K562 (cell line): ENCODE results near the gene ANKRD11.

Experiments used
- CUX1 ChIP-seq: fragments of 200-800 bp; sonication (Bioruptor generic); IDR thresholded peaks from 2 replicates; pipeline ENCODE4 v1.6.1; 2016; ENCODE audit warnings: missing genetic modification characterization, missing compliant biosample characterization
- E2F3 ChIP-seq: fragments of 250-450 bp; sonication (Bioruptor Pico); IDR thresholded peaks from 2 replicates; pipeline ENCODE4 v1.4.0; 2020; ENCODE audit warnings: mild to moderate bottlenecking
- MXD1 ChIP-seq: fragments of 250-450 bp; sonication (Bioruptor Pico); IDR thresholded peaks from 2 replicates; pipeline ENCODE4 v1.8.0; 2021; ENCODE audit warnings: borderline replicate concordance, mild to moderate bottlenecking, moderate library complexity; ENCODE audit not compliant: poor library complexity, severe bottlenecking
- MYC ChIP-seq, 2 experiments: fragments of 250-450 bp in 1 of 2; sonication (Bioruptor Pico) in 1 of 2; IDR thresholded peaks; 2 replicates each; pipeline versions ENCODE4 v1.5.1 to v1.6.1; 2012 to 2021; ENCODE audit warnings: low read depth in 2 of 2, borderline replicate concordance in 1 of 2, improper control_type of control experiment in 1 of 2, low read length in 1 of 2, mild to moderate bottlenecking in 1 of 2, moderate library complexity in 1 of 2
- NFE2 ChIP-seq: IDR thresholded peaks from 2 replicates; pipeline ENCODE4 v1.6.1; 2014; ENCODE audit warnings: antibody characterized with exemption, low read depth
- NKRF ChIP-seq: fragments of 450-650 bp; IDR thresholded peaks from 2 replicates; pipeline ENCODE4 v1.6.1; 2016; ENCODE audit warnings: borderline replicate concordance
- RBM22 ChIP-seq: fragments of 200-400 bp; formaldehyde crosslinking; IDR thresholded peaks from 2 replicates; pipeline ENCODE4 v1.6.1; 2018; ENCODE audit warnings: low read length, low read depth; ENCODE audit not compliant: poor library complexity, severe bottlenecking
- SMC3 ChIP-seq: conservative IDR thresholded peaks from 2 replicates; pipeline ENCODE4 v1.6.1; 2011; ENCODE audit warnings: low read depth, low read length, improper control_type of control experiment; ENCODE audit not compliant: insufficient read depth
- SP1 ChIP-seq: sonication (generic); formaldehyde crosslinking; IDR thresholded peaks from 2 replicates; pipeline ENCODE4 v1.8.1; 2022; ENCODE audit warnings: mild to moderate bottlenecking, missing genetic modification reagents
- USF2 ChIP-seq: sonication (generic); formaldehyde crosslinking; IDR thresholded peaks from 2 replicates; pipeline ENCODE4 v1.5.0; 2020; ENCODE audit warnings: missing genetic modification reagents
- TF ChIP-seq, protein P1 (sequence below), 3 experiments: IDR thresholded peaks in 2 of 3; conservative IDR thresholded peaks in 1 of 3; 2 replicates each; pipeline ENCODE4 v1.5.1; 2011 to 2012; ENCODE audit warnings: low read length in 3 of 3, mild to moderate bottlenecking in 3 of 3, control low read depth in 2 of 3, improper control_type of control experiment in 1 of 3, inconsistent platforms in 1 of 3, low read depth in 1 of 3, mixed read lengths in 1 of 3, moderate library complexity in 1 of 3; ENCODE audit not compliant: insufficient read depth in 2 of 3

DNA sequence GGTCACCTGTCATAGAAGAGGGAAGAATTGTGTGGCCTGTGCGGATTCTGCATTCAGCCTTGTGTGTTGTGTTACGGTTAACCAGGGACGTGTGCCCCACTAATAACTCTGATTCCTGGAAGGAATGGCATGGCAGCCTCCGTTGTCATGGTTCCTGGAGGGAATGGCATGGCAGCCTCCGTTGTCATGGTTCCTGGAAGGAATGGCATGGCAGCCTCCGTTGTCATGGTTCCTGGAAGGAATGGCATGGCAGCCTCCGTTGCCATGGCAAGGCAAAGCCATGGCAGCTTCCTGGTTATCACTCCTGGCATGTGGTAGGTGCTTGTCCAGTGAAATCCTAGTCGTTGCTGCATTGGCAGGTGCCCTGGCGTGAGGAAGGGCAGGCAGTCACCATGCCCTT lies 26.8 kb upstream of the ANKRD11 start:
- TF ChIP-seq USF2 (CRISPR knock-in tag) (no peak), SMC3 (no peak), E2F3 (CRISPR knock-in tag) (no peak), CUX1 (CRISPR knock-in tag) (no peak), RBM22 (no peak), NFE2 (no peak), SP1 (CRISPR knock-in tag) (no peak), MYC (IDR thresholded peaks at IDR 0.05; ENCODE audit: low read depth, low read length) (no peak), MYC (CRISPR knock-in tag; IDR thresholded peaks at IDR 0.05; ENCODE audit: borderline replicate concordance, low read depth) (no peak), NKRF (no peak), MXD1 (CRISPR knock-in tag) (no peak)
- TF ChIP-seq, protein P1, sequence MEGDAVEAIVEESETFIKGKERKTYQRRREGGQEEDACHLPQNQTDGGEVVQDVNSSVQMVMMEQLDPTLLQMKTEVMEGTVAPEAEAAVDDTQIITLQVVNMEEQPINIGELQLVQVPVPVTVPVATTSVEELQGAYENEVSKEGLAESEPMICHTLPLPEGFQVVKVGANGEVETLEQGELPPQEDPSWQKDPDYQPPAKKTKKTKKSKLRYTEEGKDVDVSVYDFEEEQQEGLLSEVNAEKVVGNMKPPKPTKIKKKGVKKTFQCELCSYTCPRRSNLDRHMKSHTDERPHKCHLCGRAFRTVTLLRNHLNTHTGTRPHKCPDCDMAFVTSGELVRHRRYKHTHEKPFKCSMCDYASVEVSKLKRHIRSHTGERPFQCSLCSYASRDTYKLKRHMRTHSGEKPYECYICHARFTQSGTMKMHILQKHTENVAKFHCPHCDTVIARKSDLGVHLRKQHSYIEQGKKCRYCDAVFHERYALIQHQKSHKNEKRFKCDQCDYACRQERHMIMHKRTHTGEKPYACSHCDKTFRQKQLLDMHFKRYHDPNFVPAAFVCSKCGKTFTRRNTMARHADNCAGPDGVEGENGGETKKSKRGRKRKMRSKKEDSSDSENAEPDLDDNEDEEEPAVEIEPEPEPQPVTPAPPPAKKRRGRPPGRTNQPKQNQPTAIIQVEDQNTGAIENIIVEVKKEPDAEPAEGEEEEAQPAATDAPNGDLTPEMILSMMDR (IDR thresholded peaks at IDR 0.05 in 2 of 3, conservative IDR thresholded peaks at IDR 0.05 in 1 of 3; ENCODE audit: insufficient read depth in 2 of 3, low read depth in 1 of 3, low read length in 3 of 3) = no peak
